ENCODE data around the gene CRISP2. TPM values are rescaled to one million over a fixed set of nuclear protein-coding genes. Genes with fewer than 3 reads are reported as not detected.
"Not testable (repeated sequence)": the region's sequence is repeated elsewhere in the genome, so short reads cannot be mapped to it uniquely, and the experiment has no call there.

Gene CRISP2
- polyA plus RNA-seq (ENCODE audit: insufficient read length in 10 of 10) = not detected
- long read RNA-seq, donor 1 = 0 reads
- long read RNA-seq, donor 2 = 0 reads
- long read RNA-seq, donor 3 = 0 reads
- long read RNA-seq, donor 4 = 0 reads
- long read RNA-seq, donor 5 = 0 reads
- long read RNA-seq, donor 6 = 0 reads
- long read RNA-seq, donor 7 = 0 reads
- long read RNA-seq, donor 8 = 0 reads
- long read RNA-seq, donor 9 = 0 reads

GRCh38 chr6:49713346-49713745, at the start of gene CRISP2:
CRISP2 (minus strand) TSS chr6:49713543; CDS start chr6:49709196, 4,347 bp downstream.
- peak in 1 of 3 donors; percentile 13 for DNase-seq

GRCh38 chr6:49744259-49744658, 30.9 kb upstream of the CRISP2 start, which contains the start of gene CRISP3:
CRISP3 (minus strand) TSS chr6:49744388; CDS start chr6:49744367, 21 bp downstream.
- no peak for DNase-seq

GRCh38 chr6:49743429-49743828, 30.1 kb upstream of the CRISP2 start:
- no peak for DNase-seq

GRCh38 chr6:49739423-49739822, 26.1 kb upstream of the CRISP2 start:
- no peak for DNase-seq

GRCh38 chr6:49736017-49736508, 22.7 kb upstream of the CRISP2 start:
- DNase-seq = no peak

GRCh38 chr6:49733680-49734079, 20.3 kb upstream of the CRISP2 start:
- DNase-seq = no peak

GRCh38 chr6:49732781-49733180, 19.4 kb upstream of the CRISP2 start:
- no peak for DNase-seq

- DNase-seq = no peak
These were observed 16.9 kb upstream of the CRISP2 start for GRCh38 chr6:49730251-49730650.

GRCh38 chr6:49723917-49724316, 10.6 kb upstream of the CRISP2 start:
- DNase-seq = not testable (repeated sequence)

GRCh38 chr6:49721297-49721696, 8.0 kb upstream of the CRISP2 start:
- no peak for DNase-seq

GRCh38 chr6:49720372-49720771, 7.0 kb upstream of the CRISP2 start:
- no peak for DNase-seq

GRCh38 chr6:49698478-49698877, 14.9 kb downstream of the CRISP2 start:
- DNase-seq = no peak

GRCh38 chr6:49693512-49693911, 19.8 kb downstream of the CRISP2 start:
- no peak for DNase-seq

- no peak for DNase-seq
These were observed 20.8 kb downstream of the CRISP2 start for GRCh38 chr6:49692534-49692933.

GRCh38 chr6:49676671-49677281, 36.6 kb downstream of the CRISP2 start:
- peak in 1 of 3 donors; percentile 5 for DNase-seq

- DNase-seq = no peak
These were observed 37.5 kb downstream of the CRISP2 start for GRCh38 chr6:49675816-49676215.

- DNase-seq = no peak
These were observed 45.2 kb downstream of the CRISP2 start for GRCh38 chr6:49668083-49668511.

GRCh38 chr6:49666930-49667757, 46.2 kb downstream of the CRISP2 start:
- no peak for DNase-seq

- DNase-seq = no peak
These were observed 46.9 kb downstream of the CRISP2 start for GRCh38 chr6:49666480-49666879.

GRCh38 chr6:49664817-49665216, 48.5 kb downstream of the CRISP2 start:
- no peak for DNase-seq

- not testable (repeated sequence) for DNase-seq
These were observed 49.3 kb downstream of the CRISP2 start for GRCh38 chr6:49664054-49664453.

- DNase-seq = peak in 1 of 3 donors; percentile 12
These were observed 50.5 kb downstream of the CRISP2 start for GRCh38 chr6:49662892-49663261.
